K562 (cell line): ENCODE results near the gene DLG4. TPM values are rescaled to one million over a fixed set of nuclear protein-coding genes. Genes with fewer than 3 reads are reported as not detected.

Source experiments
- ATAC-seq: fragments of 200-7000 bp; cut with Tn5 transposase; 3 replicates; pipeline ENCODE4 v1.9.1; 2020; ENCODE audit warnings: moderate library complexity
- BruUV-seq: library from RNA; stranded (reverse); fragments of 400-500 nt; replicated peaks from 2 replicates; lab custom pipeline; 2021; lab: Mats Ljungman, UMichigan
- CTCF ChIA-PET: fragments of 300-600 bp; formaldehyde crosslinking; extraction: SDS; loops from one replicate; lab custom pipeline; 2021; ENCODE audit warnings: low intra/inter-chr PET ratio; lab: Yijun Ruan, JAX
- POLR2A ChIA-PET: fragments of 300-600, 350-650 bp; sonication (Branson Sonifier 250); formaldehyde crosslinking; extraction: SDS; loops from one replicate; lab custom pipeline; 2021; ENCODE audit warnings: antibody characterized with exemption, inconsistent platforms; lab: Yijun Ruan, JAX
- DNase-seq, 4 experiments: peaks; one replicate each; pipeline versions ENCODE4 v3.0.0 to v3.0.0-alpha.2; 2011 to 2018; ENCODE audit warnings: low spot score in 3 of 4, mixed read lengths in 3 of 4; ENCODE audit errors: extremely low read depth in 1 of 4
- FAIRE-seq: peaks from 2 replicates; lab custom pipeline; 2011; peaks lifted over from hg19 to GRCh38; lab: Jason Lieb, UNC
- H2AFZ ChIP-seq: 2 replicates; pipeline ENCODE4 v1.6.0; 2011; ENCODE audit warnings: low read depth, low read length, control low read depth, inconsistent platforms
- H3K27ac ChIP-seq: fragments of 200-600 bp; 3 replicates; pipeline ENCODE4 v1.8.0; 2011; ENCODE audit warnings: low read depth, mild to moderate bottlenecking, control low read depth, inconsistent platforms, low read length, moderate library complexity, mixed read lengths; ENCODE audit errors: extremely low read depth
- H3K27me3 ChIP-seq, 2 experiments: fragments of 300-600 bp in 1 of 2; 2 replicates in 1 of 2; 3 replicates in 1 of 2; pipeline versions ENCODE4 v1.6.0 to v1.8.0; 2011; ENCODE audit warnings: inconsistent platforms in 2 of 2, low read length in 2 of 2, mild to moderate bottlenecking in 1 of 2, mixed read lengths in 1 of 2, moderate library complexity in 1 of 2; ENCODE audit not compliant: control insufficient read depth in 2 of 2, insufficient read depth in 2 of 2
- H3K36me3 ChIP-seq: fragments of 300-600 bp; 3 replicates; pipeline ENCODE4 v1.8.0; 2011; ENCODE audit warnings: mild to moderate bottlenecking, low read length, inconsistent platforms; ENCODE audit not compliant: control insufficient read depth, insufficient read depth
- H3K4me1 ChIP-seq, 2 experiments: fragments of 200-600 bp in 1 of 2; replicated peaks in 1 of 2; 2 replicates in 1 of 2; 3 replicates in 1 of 2; pipeline versions ENCODE4 v1.5.1 to v1.8.0; 2011; ENCODE audit warnings: inconsistent platforms in 2 of 2, low read length in 2 of 2, mild to moderate bottlenecking in 1 of 2, mixed read lengths in 1 of 2, moderate library complexity in 1 of 2; ENCODE audit not compliant: control insufficient read depth in 2 of 2, insufficient read depth in 2 of 2
- H3K4me2 ChIP-seq: 2 replicates; pipeline ENCODE4 v1.6.1; 2011; ENCODE audit warnings: low read length, control low read depth, inconsistent platforms, mixed read lengths; ENCODE audit not compliant: insufficient read depth
- H3K4me3 ChIP-seq: fragments of 200-600 bp; sonication (generic), shearing (Covaris generic); 2 replicates; pipeline ENCODE4 v1.5.1; 2016; ENCODE audit warnings: control low read depth, inconsistent platforms
- H3K79me2 ChIP-seq: fragments of 200-600 bp; 3 replicates; pipeline ENCODE4 v1.8.0; 2011; ENCODE audit warnings: low read length, inconsistent platforms; ENCODE audit not compliant: control insufficient read depth, insufficient read depth
- H3K9ac ChIP-seq, 2 experiments: 2 replicates each; pipeline versions ENCODE4 v1.6.0 to v1.6.1; 2011; ENCODE audit warnings: low read depth in 2 of 2, low read length in 2 of 2, control low read depth in 1 of 2, inconsistent platforms in 1 of 2, mild to moderate bottlenecking in 1 of 2, mixed read lengths in 1 of 2; ENCODE audit not compliant: insufficient read depth in 1 of 2
- H3K9me1 ChIP-seq: one replicate; pipeline ENCODE4 v1.6.0; 2011; ENCODE audit warnings: inconsistent platforms, mild to moderate bottlenecking, low read length, moderate library complexity; ENCODE audit not compliant: control insufficient read depth, insufficient read depth
- H3K9me3 ChIP-seq: replicated peaks from 2 replicates; pipeline ENCODE4 v1.5.1; 2011; ENCODE audit warnings: low read depth, low read length, inconsistent platforms; ENCODE audit not compliant: control insufficient read depth, insufficient read depth
- H4K20me1 ChIP-seq: replicated peaks from 2 replicates; pipeline ENCODE4 v1.6.1; 2011; ENCODE audit warnings: low read length, inconsistent platforms, mixed read lengths; ENCODE audit not compliant: control insufficient read depth, insufficient read depth
- FOXK2 ChIP-seq, 2 experiments: fragments of 450-650 bp; IDR thresholded peaks in 1 of 2; conservative IDR thresholded peaks in 1 of 2; 2 replicates each; pipeline ENCODE4 v1.6.1; 2016; ENCODE audit warnings: low read depth in 2 of 2, mild to moderate bottlenecking in 1 of 2
- SNIP1 ChIP-seq: fragments of 450-650 bp; IDR thresholded peaks from 2 replicates; pipeline ENCODE4 v1.7.1; 2017; ENCODE audit warnings: low read depth, mild to moderate bottlenecking
- TGIF2 ChIP-seq: sonication (generic); formaldehyde crosslinking; IDR thresholded peaks from 2 replicates; pipeline ENCODE4 v1.8.1; 2022; ENCODE audit warnings: mild to moderate bottlenecking, missing genetic modification reagents, moderate library complexity
- TRIM25 ChIP-seq: fragments of 450-650 bp; IDR thresholded peaks from 2 replicates; pipeline ENCODE4 v1.7.0; 2016; ENCODE audit warnings: borderline replicate concordance
- ZBTB17 ChIP-seq: fragments of 450-650 bp; formaldehyde crosslinking; IDR thresholded peaks from 2 replicates; pipeline ENCODE4 v1.4.0; 2020; ENCODE audit warnings: mild to moderate bottlenecking
- ZBTB5 ChIP-seq: fragments of 450-650 bp; IDR thresholded peaks from 2 replicates; pipeline ENCODE4 v1.6.1; 2017; ENCODE audit warnings: antibody characterized with exemption
- WGBS: fragments of 100-300 bp; shearing (Covaris generic); methylation state at CpG from one replicate; pipeline ENCODE4 v1.1.6; 2016; ENCODE audit warnings: low coverage, mixed read lengths; ENCODE audit not compliant: insufficient coverage; ENCODE audit errors: missing lambda C conversion rate; 5-methylcytosine and 5-hydroxymethylcytosine counted together
- in situ Hi-C: fragments of 300-500 bp; cut with MboI; formaldehyde crosslinking; loops from 4 replicates; pipeline ENCODE4 v1.15.0; 2018; ENCODE audit warnings: inconsistent platforms, mixed read lengths
- intact Hi-C: fragments of 100-400 bp; cut with micrococcal nuclease; formaldehyde crosslinking; loops from 2 replicates; pipeline ENCODE4 v1.14.2; 2022
- polyA plus RNA-seq, 8 experiments: library from polyadenylated mRNA; depleted of rRNA in 4 of 8; stranded (reverse) in 5 of 8; unstranded in 3 of 8; fragments of >200 nt; fragmentation: Nextera tagmentation in 2 of 8; fragmentation: Illumina TruSeq in 1 of 8; extraction: Ambion mirVana in 2 of 8; extraction: Trizol in 1 of 8; gene quantifications; 2 replicates each; pipeline versions ENCODE4 v1.2.1 to v1.2.3, GENCODE V29; 2011 to 2014; ENCODE audit warnings: inconsistent platforms in 1 of 8, missing spikeins in 1 of 8
- total RNA-seq, 7 experiments: library from RNA; depleted of rRNA in 6 of 7; stranded (reverse); fragments of >200 nt in 6 of 7; fragmentation: Illumina TruSeq in 2 of 7; extraction: Trizol in 2 of 7; gene quantifications; 2 replicates each; pipeline versions ENCODE4 v1.2.1 to v1.2.3, GENCODE V29; 2011 to 2021; ENCODE audit warnings: low replicate concordance in 1 of 7

DLG4 gene
- total and polyA plus RNA-seq, 9 of the 15 experiments (the other 6 are each of a cell fraction or from before 2014, with no cell fraction given): 0.03 to 12.0 (median 4.1) TPM

GRCh38 chr17:7176841-7177190 is 42.8 kb downstream of the DLG4 start:
- no peaks in the 10 kb centered on the region for H4K20me1 ChIP-seq
- no peak overlapping the region for H2AFZ ChIP-seq
- H3K4me1 ChIP-seq: peaks cover 3 to 26% of the 10 kb centered on the region in 2 experiments; a peak in 3 of 5 replicates
- no peaks in the 10 kb centered on the region for H3K79me2 ChIP-seq
- H3K9me1 ChIP-seq: no peaks in the 10 kb centered on the region
- in situ Hi-C loops: no loop called here
- WGBS: no CpG with 5 or more reads among the region's 17 CpGs
- no TSS peak for BruUV-seq
- ATAC-seq (no peak), FAIRE-seq (no peak), DNase-seq (no peak)
- no peak overlapping the region for H3K27ac ChIP-seq
- H3K9me3 ChIP-seq: 0 out of 2 replicates have a peak, but pooled peaks cover 3% of the 10 kb centered on the region
- ChIA-PET CTCF (interaction anchor here (2.2 kb wide), 1 partner anchor 131 kb away, joined by 11 read pairs; no protein-coding TSS in a partner anchor), POLR2A (interaction anchor here (0.7 kb wide), 2 partner anchors 26 to 77 kb away, joined by 3 to 4 read pairs; no protein-coding TSS in a partner anchor)
- peaks cover 0 to 14% of the 10 kb centered on the region in 2 experiments; a peak in 2 of 5 replicates for H3K27me3 ChIP-seq
- H3K4me3 ChIP-seq: no peak overlapping the region
- no peaks in the 10 kb centered on the region for H3K36me3 ChIP-seq
- intact Hi-C loops: loop anchor here (1.0 kb wide), 1 partner anchor 125 kb away; no protein-coding TSS in a partner anchor
- no peak overlapping the region for H3K9ac ChIP-seq
- H3K4me2 ChIP-seq: no peak overlapping the region
- 0 out of 2 replicates have a peak, but pooled peaks have one; percentile 20 for TF ChIP-seq ZBTB17
- TF ChIP-seq SNIP1: no peak

- Histone ChIP-seq H2AFZ (no peak overlapping the region), H3K9me1 (no peaks in the 10 kb centered on the region), H3K4me3 (no peak overlapping the region), H3K27me3 (peaks cover 0 to 14% of the 10 kb centered on the region in 2 experiments; a peak in 2 of 5 replicates), H3K36me3 (no peaks in the 10 kb centered on the region), H3K9ac (no peak overlapping the region), H3K79me2 (no peaks in the 10 kb centered on the region), H4K20me1 (no peaks in the 10 kb centered on the region), H3K27ac (no peak overlapping the region), H3K9me3 (0 out of 2 replicates have a peak, but pooled peaks cover 3% of the 10 kb centered on the region), H3K4me1 (peaks cover 3 to 26% of the 10 kb centered on the region in 2 experiments; a peak in 3 of 5 replicates), H3K4me2 (no peak overlapping the region)
- no CpG with 5 or more reads among the region's 1 CpG for WGBS
- TF ChIP-seq ZBTB5: 0 out of 2 replicates have a peak, but pooled peaks have one; percentile 39
- no peak for TF ChIP-seq TRIM25
- TF ChIP-seq FOXK2 (conservative IDR thresholded peaks at IDR 0.05 in 1 of 2, IDR thresholded peaks at IDR 0.05 in 1 of 2; ENCODE audit: low read depth in 2 of 2): 0 out of 4 replicates have a peak, but pooled peaks of 1 of the 2 experiments have one; percentile 8
- no peak for TF ChIP-seq TGIF2 (CRISPR knock-in tag)
- intact Hi-C loops: no loop called here
- FAIRE-seq (no peak), DNase-seq (no peak), ATAC-seq (no peak)
- POLR2A ChIA-PET: no interaction called here
- in situ Hi-C loops: no loop called here
- BruUV-seq: no TSS peak
- CTCF ChIA-PET: interaction anchor here (2.2 kb wide), 1 partner anchor 131 kb away, joined by 11 read pairs; no protein-coding TSS in a partner anchor
Observed at GRCh38 chr17:7176107-7176840, 43.4 kb downstream of the DLG4 start.
